PC-9 (cell line): Measurements from ENCODE around the gene ACTL8. TPM values are rescaled to one million over a fixed set of nuclear protein-coding genes. Genes with fewer than 3 reads are reported as not detected.
A peak's percentile ranks its signal among the peaks of the same experiment; 100 is the strongest.

Experiments
- BruUV-seq: library from RNA; stranded (reverse); fragments of 400-500 nt; replicated peaks from 2 replicates; lab custom pipeline; 2021; lab: Mats Ljungman, UMichigan
- CTCF ChIA-PET: fragments of 300-600 bp; sonication (Branson Sonifier 250); formaldehyde crosslinking; loops from one replicate; lab custom pipeline; 2022; ENCODE audit warnings: antibody characterized with exemption; lab: Charles Lee
- POLR2A ChIA-PET: fragments of 300-600 bp; sonication (Branson Sonifier 250); formaldehyde crosslinking; loops from one replicate; lab custom pipeline; 2022; ENCODE audit warnings: antibody characterized with exemption; ENCODE audit not compliant: unreplicated experiment; lab: Charles Lee
- DNase-seq, 2 experiments: peaks; one replicate each; pipeline versions ENCODE4 v3.0.0 to v3.0.0-alpha.2; 2015 to 2022; ENCODE audit warnings: mixed read lengths in 1 of 2
- H2AFZ ChIP-seq: fragments of 200-600 bp; sonication (generic); 2 replicates; pipeline ENCODE4 v1.8.1; 2017; ENCODE audit warnings: antibody characterized with exemption
- H3F3A ChIP-seq: fragments of 200-600 bp; sonication (generic); 2 replicates; pipeline ENCODE4 v1.8.1; 2017; ENCODE audit warnings: antibody characterized with exemption, mild to moderate bottlenecking, low read depth; ENCODE audit not compliant: insufficient read depth
- H3K27ac ChIP-seq: fragments of 200-600 bp; sonication (generic); 2 replicates; pipeline ENCODE4 v1.6.1; 2016; ENCODE audit warnings: mixed run types
- H3K27me3 ChIP-seq: fragments of 200-600 bp; sonication (generic); 2 replicates; pipeline ENCODE4 v1.6.1; 2016; ENCODE audit warnings: low read depth, mixed run types; ENCODE audit not compliant: insufficient read depth
- H3K36me3 ChIP-seq: fragments of 200-600 bp; sonication (generic); 2 replicates; pipeline ENCODE4 v1.6.1; 2016; ENCODE audit warnings: low read depth, mixed run types
- H3K4me1 ChIP-seq: fragments of 200-600 bp; sonication (generic); replicated peaks from 2 replicates; pipeline ENCODE4 v1.6.1; 2016; ENCODE audit warnings: mixed run types; ENCODE audit not compliant: insufficient read depth
- H3K4me2 ChIP-seq: fragments of 200-600 bp; sonication (generic); 2 replicates; pipeline ENCODE4 v1.6.1; 2017; ENCODE audit warnings: mixed run types
- H3K4me3 ChIP-seq: fragments of 200-600 bp; sonication (generic); 2 replicates; pipeline ENCODE4 v1.6.1; 2016; ENCODE audit warnings: mixed run types
- H3K79me2 ChIP-seq: fragments of 200-600 bp; sonication (generic); 2 replicates; pipeline ENCODE4 v1.6.1; 2017; ENCODE audit warnings: low read depth, mixed run types
- H3K9me2 ChIP-seq: fragments of 200-600 bp; sonication (generic); 2 replicates; pipeline ENCODE4 v1.8.1; 2017; ENCODE audit warnings: mild to moderate bottlenecking; ENCODE audit not compliant: insufficient read depth
- H3K9me3 ChIP-seq: fragments of 200-600 bp; sonication (generic); 2 replicates; pipeline ENCODE4 v1.8.1; 2016; ENCODE audit warnings: low read depth; ENCODE audit not compliant: insufficient read depth
- H4K20me1 ChIP-seq: fragments of 200-600 bp; sonication (generic); 2 replicates; pipeline ENCODE4 v1.8.1; 2017; ENCODE audit not compliant: insufficient read depth
- EZH2 ChIP-seq: fragments of 200-600 bp; sonication (generic); IDR thresholded peaks from 2 replicates; pipeline ENCODE4 v1.8.0; 2017; ENCODE audit warnings: antibody characterized with exemption, low read depth
- intact Hi-C: fragments of 100-400 bp; cut with micrococcal nuclease; formaldehyde crosslinking; loops from one replicate; pipeline ENCODE4 v1.10.0; 2022; ENCODE audit not compliant: unreplicated experiment
- total RNA-seq: library from RNA; stranded (reverse); gene quantifications from 2 replicates; pipeline ENCODE4 v1.2.3, GENCODE V29; 2021
- TF ChIP-seq, protein P1 (sequence below): fragments of 200-600 bp; sonication (generic); conservative IDR thresholded peaks from 2 replicates; pipeline ENCODE4 v1.6.1; 2017; ENCODE audit warnings: mixed run types, antibody characterized with exemption, mild to moderate bottlenecking, moderate library complexity

Gene ACTL8
- total RNA-seq, 1 experiment from 2014 or later, result 0.68 TPM

DNA sequence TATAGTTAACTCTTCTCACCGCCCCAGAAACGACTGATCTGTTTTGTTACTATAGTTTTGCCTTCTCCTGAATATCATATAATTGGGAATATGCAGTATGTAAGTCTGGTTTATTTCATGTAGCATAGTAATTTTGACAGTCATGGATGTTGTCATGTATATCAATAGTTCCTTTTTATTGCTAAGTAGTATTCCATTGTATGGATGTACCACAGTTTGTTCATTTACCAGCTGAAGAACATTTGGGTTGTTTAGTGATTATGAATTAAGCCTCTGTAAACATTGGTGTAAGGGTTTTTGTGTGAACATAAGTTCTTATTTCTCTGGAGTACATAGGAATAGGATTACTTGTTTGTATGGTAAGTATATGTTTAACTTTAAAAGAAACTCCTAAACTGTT is 55.5 kb downstream of the ACTL8 start:
- intact Hi-C loops, result no loop called here
- no peak for TF ChIP-seq EZH2
- TF ChIP-seq, protein P1, sequence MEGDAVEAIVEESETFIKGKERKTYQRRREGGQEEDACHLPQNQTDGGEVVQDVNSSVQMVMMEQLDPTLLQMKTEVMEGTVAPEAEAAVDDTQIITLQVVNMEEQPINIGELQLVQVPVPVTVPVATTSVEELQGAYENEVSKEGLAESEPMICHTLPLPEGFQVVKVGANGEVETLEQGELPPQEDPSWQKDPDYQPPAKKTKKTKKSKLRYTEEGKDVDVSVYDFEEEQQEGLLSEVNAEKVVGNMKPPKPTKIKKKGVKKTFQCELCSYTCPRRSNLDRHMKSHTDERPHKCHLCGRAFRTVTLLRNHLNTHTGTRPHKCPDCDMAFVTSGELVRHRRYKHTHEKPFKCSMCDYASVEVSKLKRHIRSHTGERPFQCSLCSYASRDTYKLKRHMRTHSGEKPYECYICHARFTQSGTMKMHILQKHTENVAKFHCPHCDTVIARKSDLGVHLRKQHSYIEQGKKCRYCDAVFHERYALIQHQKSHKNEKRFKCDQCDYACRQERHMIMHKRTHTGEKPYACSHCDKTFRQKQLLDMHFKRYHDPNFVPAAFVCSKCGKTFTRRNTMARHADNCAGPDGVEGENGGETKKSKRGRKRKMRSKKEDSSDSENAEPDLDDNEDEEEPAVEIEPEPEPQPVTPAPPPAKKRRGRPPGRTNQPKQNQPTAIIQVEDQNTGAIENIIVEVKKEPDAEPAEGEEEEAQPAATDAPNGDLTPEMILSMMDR, result no peak
- BruUV-seq, result no TSS peak
- Histone ChIP-seq H3K4me2 (no peak overlapping the region), H3K79me2 (no peaks in the 10 kb centered on the region), H3K4me1 (no peaks in the 10 kb centered on the region), H3K27me3 (0 out of 2 replicates have a peak, but pooled peaks cover 4% of the 10 kb centered on the region), H3K9me2 (no peaks in the 10 kb centered on the region), H3K4me3 (no peak overlapping the region), H3K27ac (no peak overlapping the region), H2AFZ (no peak overlapping the region), H3F3A (no peaks in the 10 kb centered on the region), H3K36me3 (no peaks in the 10 kb centered on the region), H3K9me3 (no peaks in the 10 kb centered on the region), H4K20me1 (no peaks in the 10 kb centered on the region)
- CTCF ChIA-PET, result no interaction called here
- POLR2A ChIA-PET, result no interaction called here
- no peak for DNase-seq

DNA sequence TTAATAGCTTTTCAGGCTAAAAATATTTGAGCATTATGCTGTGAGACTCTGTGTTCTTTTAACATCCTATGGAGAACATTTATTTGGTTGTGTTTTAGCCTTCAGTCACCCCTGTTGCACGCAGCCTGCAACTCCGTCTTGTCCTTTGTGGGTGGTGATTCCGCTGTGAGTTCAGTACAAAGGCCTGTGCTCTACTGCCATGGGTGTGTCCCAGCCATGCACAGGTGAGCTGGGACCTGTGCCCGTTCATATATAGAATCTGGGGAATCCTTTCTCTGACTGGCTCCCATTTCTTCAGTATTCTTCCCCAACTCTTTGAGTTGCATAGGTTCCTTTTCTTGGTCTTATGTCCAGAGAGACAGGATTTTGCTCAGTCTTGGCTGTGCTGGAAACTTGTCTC is 61.4 kb downstream of the ACTL8 start:
- Histone ChIP-seq H3K4me2 (no peak overlapping the region), H3K9me3 (no peaks in the 10 kb centered on the region), H3K4me1 (no peaks in the 10 kb centered on the region), H3K79me2 (no peaks in the 10 kb centered on the region), H2AFZ (no peak overlapping the region), H3K27me3 (no peaks in the 10 kb centered on the region), H3K36me3 (no peaks in the 10 kb centered on the region), H3K9me2 (no peaks in the 10 kb centered on the region), H4K20me1 (no peaks in the 10 kb centered on the region), H3F3A (no peaks in the 10 kb centered on the region), H3K27ac (no peak overlapping the region), H3K4me3 (no peak overlapping the region)
- CTCF ChIA-PET, result no interaction called here
- intact Hi-C loops, result no loop called here
- BruUV-seq, result no TSS peak
- POLR2A ChIA-PET, result no interaction called here
- no peak for DNase-seq
- TF ChIP-seq EZH2, result no peak
- TF ChIP-seq, protein P1, result no peak

- no peak overlapping the region for H2AFZ ChIP-seq
- CTCF ChIA-PET, result no interaction called here
- intact Hi-C loops, result no loop called here
- no peaks in the 10 kb centered on the region for H3K9me2 ChIP-seq
- no peak overlapping the region for H3K4me3 ChIP-seq
- H3K27me3 ChIP-seq, result no peaks in the 10 kb centered on the region
- no peaks in the 10 kb centered on the region for H3F3A ChIP-seq
- BruUV-seq, result no TSS peak
- no peaks in the 10 kb centered on the region for H3K36me3 ChIP-seq
- no peak overlapping the region for H3K4me2 ChIP-seq
- peak in 1 of 2 experiments; percentile 4 for DNase-seq
- no peaks in the 10 kb centered on the region for H3K79me2 ChIP-seq
- H3K27ac ChIP-seq, result no peak overlapping the region
- no peak for TF ChIP-seq EZH2
- TF ChIP-seq, protein P1, result no peak
- no peaks in the 10 kb centered on the region for H3K9me3 ChIP-seq
- H4K20me1 ChIP-seq, result no peaks in the 10 kb centered on the region
- H3K4me1 ChIP-seq, result no peaks in the 10 kb centered on the region
- POLR2A ChIA-PET, result no interaction called here
These were observed 64.1 kb downstream of the ACTL8 start for GRCh38 chr1:17819129-17819802.
